DND-41 (cell line): ENCODE data around the gene ZPBP2.

ENCODE experiments used
- ATAC-seq: fragments of 200-7000 bp; cut with Tn5 transposase; 3 replicates; pipeline ENCODE4 v1.9.1; 2021; ENCODE audit warnings: low read depth; ENCODE audit not compliant: insufficient read depth
- DNase-seq: peaks from one replicate; pipeline ENCODE4 v3.0.0-alpha.2; 2020
- H2AFZ ChIP-seq: 2 replicates; pipeline ENCODE4 v1.6.0; 2012; ENCODE audit warnings: low read depth, low read length
- H3K27ac ChIP-seq: 2 replicates; pipeline ENCODE4 v1.5.1; 2012; ENCODE audit warnings: low read length, inconsistent platforms
- H3K27me3 ChIP-seq: fragments of 200-600 bp; sonication (generic); 2 replicates; pipeline ENCODE4 v1.6.0; 2012; ENCODE audit warnings: low read length, mild to moderate bottlenecking, inconsistent platforms; ENCODE audit not compliant: insufficient read depth, poor library complexity
- H3K36me3 ChIP-seq: 2 replicates; pipeline ENCODE4 v1.5.1; 2012; ENCODE audit warnings: low read length, inconsistent platforms; ENCODE audit not compliant: insufficient read depth
- H3K4me1 ChIP-seq: 2 replicates; pipeline ENCODE4 v1.5.1; 2012; ENCODE audit warnings: mild to moderate bottlenecking, low read length; ENCODE audit not compliant: insufficient read depth
- H3K4me2 ChIP-seq: 2 replicates; pipeline ENCODE4 v1.6.0; 2012; ENCODE audit warnings: mild to moderate bottlenecking, moderate library complexity, low read length, inconsistent platforms; ENCODE audit not compliant: insufficient read depth
- H3K4me3 ChIP-seq, 2 experiments: fragments of 200-600 bp in 1 of 2; shearing (Covaris generic) in 1 of 2; 2 replicates each; pipeline ENCODE4 v1.5.1; 2012 to 2016; ENCODE audit warnings: inconsistent platforms in 2 of 2, low read length in 2 of 2, mild to moderate bottlenecking in 2 of 2, low read depth in 1 of 2, moderate library complexity in 1 of 2
- H3K79me2 ChIP-seq: 2 replicates; pipeline ENCODE4 v1.6.0; 2012; ENCODE audit warnings: low read length, inconsistent platforms; ENCODE audit not compliant: insufficient read depth
- H3K9ac ChIP-seq: 2 replicates; pipeline ENCODE4 v1.6.0; 2012; ENCODE audit warnings: low read depth, mild to moderate bottlenecking, inconsistent platforms, low read length, moderate library complexity
- H3K9me3 ChIP-seq: 2 replicates; pipeline ENCODE4 v1.5.1; 2012; ENCODE audit warnings: low read length, moderate library complexity, mild to moderate bottlenecking, inconsistent platforms; ENCODE audit not compliant: insufficient read depth, severe bottlenecking
- H4K20me1 ChIP-seq: 2 replicates; pipeline ENCODE4 v1.6.0; 2012; ENCODE audit warnings: low read length; ENCODE audit not compliant: insufficient read depth
- CTCF ChIP-seq: IDR thresholded peaks from 2 replicates; pipeline ENCODE4 v1.5.1; 2012; ENCODE audit warnings: borderline replicate concordance, low read length, moderate library complexity, mild to moderate bottlenecking; ENCODE audit not compliant: poor library complexity, severe bottlenecking; ENCODE audit errors: extremely low read depth
- EZH2 ChIP-seq: IDR thresholded peaks from 3 replicates; pipeline ENCODE4 v1.6.1; 2012; ENCODE audit warnings: borderline replicate concordance, low read depth, mild to moderate bottlenecking, moderate library complexity, low read length, inconsistent platforms; ENCODE audit not compliant: severe bottlenecking

ZPBP2 gene

GRCh38 chr17:39908789-39909352 is 40.9 kb downstream of the ZPBP2 start:
- Histone ChIP-seq H3K9me3 (no peaks in the 10 kb centered on the region), H3K27me3 (no peaks in the 10 kb centered on the region), H3K4me1 (peaks cover 16% of the 10 kb centered on the region), H3K9ac (no peak overlapping the region), H3K27ac (no peak overlapping the region), H3K36me3 (no peaks in the 10 kb centered on the region), H3K79me2 (no peaks in the 10 kb centered on the region), H2AFZ (no peak overlapping the region), H3K4me3 (no peak overlapping the region), H3K4me2 (no peak overlapping the region), H4K20me1 (no peaks in the 10 kb centered on the region)
- TF ChIP-seq CTCF, result no peak
- TF ChIP-seq EZH2, result no peak
- ATAC-seq (no peak), DNase-seq (no peak)

- Histone ChIP-seq H3K9ac (no peak overlapping the region), H3K4me2 (no peak overlapping the region), H3K79me2 (no peaks in the 10 kb centered on the region), H3K27ac (no peak overlapping the region), H3K9me3 (no peaks in the 10 kb centered on the region), H3K36me3 (peaks cover 16% of the 10 kb centered on the region), H4K20me1 (no peaks in the 10 kb centered on the region), H3K4me3 (no peak overlapping the region), H3K27me3 (no peaks in the 10 kb centered on the region), H2AFZ (no peak overlapping the region), H3K4me1 (no peaks in the 10 kb centered on the region)
- no peak for TF ChIP-seq EZH2
- TF ChIP-seq CTCF, result no peak
- ATAC-seq (no peak), DNase-seq (no peak)
These were observed 46.0 kb downstream of the ZPBP2 start for GRCh38 chr17:39913989-39914388.

- peaks cover 29% of the 10 kb centered on the region for H3K36me3 ChIP-seq
- DNase-seq (no peak), ATAC-seq (no peak)
- no peak overlapping the region for H3K27ac ChIP-seq
- no peak overlapping the region for H3K9ac ChIP-seq
- TF ChIP-seq EZH2 (no peak), CTCF (no peak)
- no peaks in the 10 kb centered on the region for H3K4me1 ChIP-seq
- H4K20me1 ChIP-seq, result no peaks in the 10 kb centered on the region
- no peak overlapping the region for H3K4me3 ChIP-seq
- no peaks in the 10 kb centered on the region for H3K9me3 ChIP-seq
- H3K79me2 ChIP-seq, result no peaks in the 10 kb centered on the region
- H2AFZ ChIP-seq, result no peak overlapping the region
- no peak overlapping the region for H3K4me2 ChIP-seq
- no peaks in the 10 kb centered on the region for H3K27me3 ChIP-seq
These were observed 47.6 kb downstream of the ZPBP2 start for GRCh38 chr17:39915559-39915958.
